GM10847 (cell line): Measurements from ENCODE around the gene CD300A.

Experiments used
- POLR2A ChIP-seq: IDR thresholded peaks from 2 replicates; pipeline ENCODE4 v1.6.1; 2011; ENCODE audit not compliant: insufficient read length; ENCODE audit errors: extremely low read depth

The CD300A gene

DNA sequence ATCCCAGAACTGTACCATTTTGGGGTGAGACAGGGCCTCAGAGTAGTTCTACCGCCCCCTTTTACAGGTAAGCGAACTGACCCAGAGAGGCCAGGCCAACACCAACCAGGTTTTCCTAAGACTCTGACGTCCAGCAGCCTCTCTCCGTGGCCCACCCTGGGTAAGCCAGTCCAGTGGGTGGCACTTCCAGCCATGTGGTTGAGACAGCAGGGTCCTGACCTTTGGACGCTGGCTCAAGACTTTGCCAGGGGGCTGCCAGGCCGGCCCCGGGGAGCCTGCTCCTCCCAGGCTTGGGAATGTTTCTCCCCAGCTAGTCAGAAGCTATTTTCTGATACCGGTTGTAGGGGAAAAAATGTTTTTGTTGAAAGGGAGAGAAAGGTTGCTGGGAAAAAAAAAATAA, 17.7 kb upstream of the CD300A start:
- no peak for TF ChIP-seq POLR2A

DNA sequence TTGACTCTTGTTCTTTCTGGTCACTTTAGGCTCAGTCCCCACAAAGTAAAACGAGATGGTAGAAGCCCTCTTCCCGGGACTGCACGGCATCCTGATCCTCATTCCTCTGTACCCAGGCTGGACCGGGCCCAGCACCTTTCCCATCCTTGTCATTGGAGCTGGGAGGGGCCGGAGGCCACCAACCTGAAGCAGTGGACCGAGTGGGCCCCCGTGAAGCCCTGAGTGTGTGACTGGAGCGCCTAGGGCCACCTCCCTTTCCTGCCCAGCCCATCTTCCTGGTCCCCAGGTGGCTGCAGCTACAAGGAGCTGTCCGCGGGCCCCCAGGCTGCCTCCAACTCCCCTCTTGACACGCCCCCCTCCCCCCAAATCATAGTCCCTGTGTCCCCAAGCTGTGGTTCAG, 17.1 kb upstream of the CD300A start:
- TF ChIP-seq POLR2A: no peak

DNA sequence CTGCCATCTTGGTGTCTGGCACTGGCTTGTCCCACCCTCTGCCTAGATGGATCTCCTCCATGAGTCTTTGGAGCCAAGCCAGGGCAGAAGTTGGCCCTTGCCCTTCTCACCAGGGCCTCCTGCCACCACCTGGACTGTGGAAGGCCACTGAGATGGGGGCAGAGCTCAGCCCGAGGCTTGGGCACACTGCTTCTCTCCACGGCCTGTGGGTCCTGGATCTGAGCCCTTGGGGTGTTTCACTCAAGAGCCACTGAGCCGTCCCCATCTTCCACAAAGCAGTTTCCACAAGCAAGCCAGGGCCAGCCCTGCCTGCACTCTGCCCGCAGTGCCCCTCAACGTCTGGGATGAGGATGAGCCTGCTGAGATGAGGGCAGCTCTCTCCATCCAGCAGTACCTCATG, 16.7 kb upstream of the CD300A start:
- no peak for TF ChIP-seq POLR2A

DNA sequence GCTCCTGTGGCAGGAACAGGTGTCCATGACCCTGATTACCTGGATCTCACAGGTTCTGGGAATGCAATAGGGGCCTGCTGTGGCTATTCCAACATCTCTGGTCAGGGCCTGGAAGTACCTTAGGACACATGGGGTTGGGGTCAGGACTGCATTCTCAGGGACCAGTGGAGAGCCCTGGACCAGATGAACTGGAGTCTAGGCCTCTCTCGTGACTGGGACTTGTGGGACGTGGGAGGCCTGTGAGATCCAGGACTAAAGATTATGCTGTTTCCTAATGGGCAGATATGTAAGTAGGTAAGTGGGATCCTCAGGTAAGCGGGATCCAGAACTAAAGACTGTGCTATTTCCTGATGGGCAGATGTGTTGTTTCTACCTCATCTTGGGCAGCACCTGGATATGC, 16.2 kb upstream of the CD300A start:
- TF ChIP-seq POLR2A: no peak

DNA sequence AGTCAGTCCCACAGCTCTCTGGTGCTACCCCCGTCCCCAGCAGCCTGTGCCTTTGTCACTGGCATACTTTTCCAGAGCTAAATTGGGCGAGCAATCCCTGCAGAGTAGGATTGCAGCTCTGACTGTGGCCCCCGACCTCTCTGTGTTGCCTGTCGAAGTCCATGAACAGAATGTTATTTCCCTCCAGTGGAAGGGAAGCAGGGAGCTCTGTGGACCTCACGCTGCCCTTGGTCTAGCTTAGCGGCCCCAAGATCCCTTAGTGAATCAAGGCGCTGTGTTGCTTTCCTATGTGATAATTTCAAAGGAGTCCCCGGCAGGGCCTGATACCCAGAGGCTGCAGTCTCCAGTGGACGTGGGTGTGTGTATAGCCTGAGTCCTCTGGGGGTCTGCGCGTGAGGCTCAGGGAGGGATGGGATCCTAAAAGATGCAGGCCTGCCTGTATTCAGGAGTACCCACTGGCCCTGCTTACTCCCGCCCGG, 15.5 kb upstream of the CD300A start:
- no peak for TF ChIP-seq POLR2A

DNA sequence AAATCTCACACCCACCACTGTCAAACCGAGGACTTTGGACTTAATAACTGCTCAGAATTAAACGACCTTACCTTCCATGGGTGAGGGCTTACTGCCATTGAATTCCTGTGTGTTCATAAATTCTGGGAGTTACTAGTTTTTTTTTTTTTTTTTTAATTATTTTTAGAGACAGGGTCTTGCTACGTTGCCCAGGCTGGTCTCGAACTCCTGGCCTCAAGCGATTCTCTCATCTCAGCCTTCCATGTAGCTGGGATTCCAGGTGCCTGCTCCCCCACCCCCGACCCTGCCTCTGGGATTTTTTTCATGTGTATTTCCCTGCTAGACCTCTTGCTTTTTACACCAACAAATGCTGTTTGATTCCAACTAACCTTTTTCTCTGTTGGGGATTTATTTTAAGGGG, 14.9 kb upstream of the CD300A start:
- TF ChIP-seq POLR2A: no peak

DNA sequence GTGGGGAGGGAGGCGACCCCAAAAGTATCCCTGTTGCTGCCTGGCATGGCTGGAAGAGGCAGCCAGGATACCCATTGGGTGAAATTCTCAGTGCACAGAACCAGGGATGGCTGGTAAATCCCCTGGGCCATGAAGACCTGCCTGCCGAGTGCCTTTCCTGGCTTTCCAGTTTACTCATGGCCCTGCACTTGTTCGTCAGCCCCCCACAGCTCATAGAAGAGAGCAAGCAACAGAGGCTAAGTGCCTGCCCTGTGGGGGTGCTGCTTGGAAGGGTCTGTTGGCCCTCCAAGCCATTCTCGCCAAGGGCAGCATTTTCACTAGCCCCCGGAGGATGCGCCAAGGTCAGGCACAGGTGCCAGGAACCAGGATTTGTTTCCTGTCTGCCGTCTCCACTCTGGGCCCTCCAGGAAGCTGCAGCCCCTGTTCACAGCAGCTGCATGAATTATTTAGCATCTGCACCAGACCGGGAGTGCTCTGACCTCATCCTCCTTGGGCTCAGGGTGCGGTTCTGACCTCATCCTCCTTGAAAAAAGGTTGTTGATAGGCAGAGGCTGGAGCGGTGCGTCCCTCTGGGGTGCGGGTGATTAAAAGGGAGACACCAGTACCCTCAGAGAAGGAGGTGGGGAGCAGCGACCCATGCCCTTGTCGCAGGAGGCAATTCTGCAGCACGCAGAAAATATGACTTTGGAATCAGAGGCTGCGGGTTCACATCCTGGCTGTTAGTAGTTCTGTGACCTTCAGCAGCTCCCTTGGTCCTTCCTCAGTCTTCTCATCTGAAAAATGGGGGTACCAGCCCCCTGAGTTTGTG, 14.2 kb upstream of the CD300A start:
- no peak for TF ChIP-seq POLR2A

DNA sequence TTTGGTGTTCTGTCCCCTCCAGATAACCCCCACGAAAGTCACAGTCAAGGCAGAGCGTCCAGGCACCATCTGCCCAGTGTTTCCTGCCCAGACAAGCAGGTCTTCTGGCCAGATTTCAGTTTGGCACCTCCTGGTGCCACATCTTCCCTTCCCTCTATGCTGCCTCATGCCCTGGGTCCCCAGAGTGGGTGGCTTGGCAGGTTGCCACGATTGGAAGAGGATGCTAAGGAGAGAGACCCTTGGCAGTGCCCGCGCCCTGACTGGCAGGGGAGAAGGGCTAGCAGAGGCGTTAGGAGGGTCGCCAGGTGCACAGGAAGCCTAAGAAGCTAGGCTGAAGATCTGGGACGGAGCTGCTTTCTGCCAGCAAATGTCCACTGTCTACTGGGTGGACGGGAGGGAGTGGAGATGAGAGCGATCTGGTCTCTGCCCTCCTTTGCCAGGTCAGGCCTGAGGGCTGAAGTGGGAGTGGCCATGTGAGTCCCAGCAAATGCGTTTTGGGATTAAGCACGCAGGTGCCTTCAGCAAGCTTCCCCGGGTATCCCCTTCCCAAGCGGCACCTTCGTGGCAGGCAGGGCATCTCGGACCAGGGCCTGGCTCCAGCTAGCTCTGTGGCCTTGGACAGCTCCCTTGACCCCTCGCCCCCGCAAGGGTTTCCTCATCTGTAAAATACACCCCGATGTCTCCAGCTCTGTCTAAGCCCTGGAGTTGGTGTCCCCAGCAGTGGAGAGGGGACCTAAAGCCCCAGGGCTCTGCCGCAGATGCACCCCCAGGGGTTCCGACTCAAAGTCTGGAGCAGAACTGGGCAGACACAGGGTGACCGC, 13.4 kb upstream of the CD300A start:
- no peak for TF ChIP-seq POLR2A

DNA sequence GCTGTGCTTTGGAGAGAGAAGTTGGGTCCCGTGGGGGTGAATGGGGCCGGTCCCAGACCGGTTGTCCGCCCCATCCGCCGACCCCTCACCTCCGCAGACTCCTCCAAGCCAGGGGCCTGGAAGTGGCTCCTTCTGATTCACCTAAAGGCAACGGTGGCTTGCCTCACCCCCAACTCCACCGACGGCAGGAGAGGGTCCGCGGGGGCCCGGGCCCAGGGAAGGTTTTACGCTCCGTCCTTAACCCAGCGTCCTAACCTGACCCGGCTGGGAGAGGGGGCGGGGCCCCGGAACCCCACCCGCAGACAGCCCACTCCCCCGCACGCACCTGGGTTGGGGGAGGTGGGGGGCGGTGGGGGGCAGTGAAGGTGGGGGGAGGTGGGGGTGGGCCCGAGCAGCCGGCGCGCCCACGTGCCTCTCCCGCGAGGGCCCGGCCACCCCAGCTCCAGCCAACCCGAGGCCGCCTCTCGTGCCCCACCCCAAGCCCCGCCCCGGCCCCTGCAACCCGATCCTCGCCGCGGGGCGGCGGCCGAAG, 12.7 kb upstream of the CD300A start:
- TF ChIP-seq POLR2A: no peak

DNA sequence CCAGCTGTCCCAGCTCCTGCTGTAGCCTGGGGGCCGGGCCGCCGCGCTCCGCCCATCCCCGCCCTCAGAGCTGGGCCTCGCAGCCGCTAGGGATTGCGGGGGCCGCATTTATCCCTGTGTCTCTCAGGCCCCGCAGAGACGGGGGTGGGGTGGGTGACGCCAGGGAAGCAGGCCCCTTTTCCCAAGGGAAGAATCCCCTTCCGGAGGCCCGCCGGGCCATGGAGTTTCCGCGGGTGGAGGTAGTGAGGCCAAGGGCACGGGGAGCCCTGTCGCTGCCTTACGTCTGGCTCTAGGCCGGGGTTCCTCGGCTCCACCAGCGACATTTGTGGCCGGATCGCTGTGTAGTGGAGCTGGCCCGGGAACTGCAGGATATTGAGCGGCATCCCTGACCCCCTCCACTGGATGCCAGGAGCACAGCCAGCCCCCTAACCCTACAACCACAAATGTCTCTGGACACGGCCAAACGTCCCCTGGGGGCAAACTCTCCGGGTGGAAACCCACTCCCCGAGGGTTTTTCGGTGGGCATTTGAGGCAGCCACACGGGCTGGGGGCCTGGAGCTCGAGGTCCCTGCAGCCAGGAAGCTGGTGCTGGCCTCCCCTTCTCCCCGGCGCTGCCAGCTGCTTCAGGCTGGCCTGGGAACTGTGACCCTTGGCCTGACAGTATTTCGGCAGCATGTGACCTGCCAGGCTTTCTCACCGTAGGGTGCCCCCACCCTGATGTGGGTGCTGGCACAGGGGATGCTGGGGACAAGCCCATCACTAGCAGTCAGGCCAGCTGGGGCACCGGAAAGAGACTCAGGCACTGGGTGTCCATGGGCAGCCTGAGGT, 12.0 kb upstream of the CD300A start:
- TF ChIP-seq POLR2A: no peak

DNA sequence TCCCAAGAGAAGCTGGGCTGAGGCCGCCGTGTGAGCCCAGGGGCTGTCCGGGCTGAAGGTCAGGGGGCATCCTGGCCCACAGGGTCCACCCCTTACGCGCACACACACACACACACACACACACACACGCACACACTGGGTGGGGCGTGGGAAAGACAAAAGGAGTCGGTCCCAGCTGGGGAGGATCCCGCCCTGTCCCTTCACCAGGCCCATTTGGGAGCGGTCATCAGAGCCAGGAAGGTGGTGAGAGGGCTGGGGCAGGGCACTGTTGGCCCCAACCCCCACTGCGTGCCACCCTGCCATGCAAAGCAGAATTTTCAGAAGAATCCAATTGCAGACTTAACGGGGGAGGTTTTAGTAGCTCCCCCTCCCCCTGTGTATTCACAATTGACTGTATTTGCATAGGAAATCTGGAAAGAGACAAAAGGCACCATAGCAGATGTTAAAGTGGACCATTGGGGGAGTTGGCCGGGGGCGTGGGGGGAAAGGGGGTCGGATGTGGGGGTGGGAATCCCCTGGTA, 11.3 kb upstream of the CD300A start:
- TF ChIP-seq POLR2A: no peak

DNA sequence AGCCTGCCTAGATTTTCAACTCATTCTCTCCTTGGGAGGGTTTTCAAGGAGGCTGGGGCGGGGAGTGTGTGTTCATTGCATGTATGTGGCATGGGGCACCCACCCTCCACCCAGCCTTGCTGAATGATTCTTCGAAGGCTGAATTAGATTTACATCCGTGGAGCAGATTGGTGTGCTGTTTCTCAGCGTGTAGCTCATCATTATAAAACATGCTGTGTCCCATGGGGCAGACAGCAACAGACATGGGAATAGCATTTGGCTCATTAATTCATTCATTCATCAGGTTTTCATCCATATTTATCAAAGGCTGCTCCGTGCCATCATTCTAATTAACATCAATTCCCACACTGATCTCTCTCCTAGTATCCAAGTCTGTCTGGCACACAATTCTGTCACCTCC, 10.6 kb upstream of the CD300A start:
- no peak for TF ChIP-seq POLR2A

DNA sequence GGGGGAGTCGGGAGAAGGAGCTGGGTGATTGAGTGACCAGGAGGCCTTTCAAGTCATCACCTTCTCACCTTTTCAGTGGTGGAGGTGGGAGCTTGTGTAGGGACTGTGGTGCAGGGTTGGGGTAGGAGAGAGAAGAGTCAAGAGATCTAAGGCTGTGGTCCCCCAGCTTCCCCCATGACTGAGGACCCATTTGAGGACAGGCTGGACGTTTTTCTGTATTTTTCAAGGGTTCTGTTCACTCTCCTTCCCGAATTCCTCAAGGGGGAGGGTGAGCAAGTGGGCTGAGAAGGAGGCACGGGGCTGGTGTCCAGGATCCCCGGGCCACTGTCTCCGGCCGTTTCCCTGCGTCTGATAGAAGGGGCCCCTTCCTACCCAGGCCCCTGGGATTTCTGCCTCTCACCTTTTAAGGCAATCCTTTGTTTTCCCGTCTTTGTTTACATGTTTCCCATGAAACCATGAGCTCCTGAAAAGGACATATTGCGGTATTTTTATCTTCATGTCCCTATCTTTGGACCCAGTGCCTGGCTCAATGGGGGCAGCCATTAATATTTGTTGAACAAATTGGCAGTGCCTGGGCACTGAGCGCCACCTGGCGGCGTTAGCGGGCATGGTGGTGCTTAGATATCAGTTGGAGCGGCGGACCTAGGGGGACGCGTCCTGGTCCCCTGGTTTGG, 9.2 kb upstream of the CD300A start:
- no peak for TF ChIP-seq POLR2A

DNA sequence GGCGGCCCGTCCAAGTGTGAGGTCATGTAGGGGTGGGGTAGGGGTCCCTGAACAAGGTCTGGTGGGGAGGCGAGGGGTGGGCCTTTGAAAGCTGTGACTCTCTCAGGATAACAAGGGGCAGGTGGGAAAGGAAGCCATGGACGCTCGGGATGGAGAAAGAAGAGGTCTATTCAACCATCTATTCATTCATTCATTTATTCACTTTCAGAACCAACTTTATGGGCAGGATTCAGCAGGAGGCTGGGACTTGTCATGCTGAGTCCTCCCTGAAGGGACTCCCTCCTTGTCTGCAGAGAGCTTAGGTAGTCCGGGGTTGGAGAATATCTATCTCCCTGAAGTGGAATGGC, 8.6 kb upstream of the CD300A start:
- TF ChIP-seq POLR2A: no peak

DNA sequence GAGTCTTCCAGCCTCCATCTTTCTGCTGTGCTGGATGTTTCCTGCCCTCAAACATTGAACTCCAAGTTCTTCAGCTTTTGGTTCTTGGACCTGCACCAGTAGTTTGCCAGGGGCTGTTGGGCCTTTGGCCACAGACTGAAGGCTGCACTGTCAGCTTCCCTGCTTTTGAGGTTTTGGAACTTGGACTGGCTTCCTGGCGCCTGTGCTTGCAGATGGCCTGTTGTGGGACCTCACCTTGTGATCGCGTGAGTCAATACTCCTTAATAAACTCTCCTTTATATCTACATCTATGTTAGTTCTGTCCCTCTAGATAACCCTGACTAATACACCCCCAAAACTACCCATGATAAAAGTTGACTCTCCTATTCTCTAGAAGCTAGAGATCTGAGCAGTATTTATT, 7.6 kb upstream of the CD300A start:
- TF ChIP-seq POLR2A: no peak
